WTC11 (cell line): Measurements from ENCODE around the gene OR10G6. TPM values are rescaled to one million over a fixed set of nuclear protein-coding genes. Genes with fewer than 3 reads are reported as not detected.

Experiments
- ATAC-seq: fragments of 200-7000 bp; cut with Tn5 transposase; 2 replicates; pipeline ENCODE4 v1.10.0; 2021; ENCODE audit warnings: mild to moderate bottlenecking, moderate library complexity
- CTCF ChIA-PET: fragments of 300-600 bp; sonication (Branson Sonifier 250); formaldehyde crosslinking; loops from one replicate; lab custom pipeline; 2021; ENCODE audit warnings: antibody characterized with exemption; lab: Charles Lee
- POLR2A ChIA-PET: fragments of 350-600 bp; sonication (Branson Sonifier 250); formaldehyde crosslinking; loops from one replicate; lab custom pipeline; 2021; ENCODE audit warnings: antibody characterized with exemption; lab: Charles Lee
- DNase-seq: peaks from one replicate; pipeline ENCODE4 v3.0.0; 2021; ENCODE audit warnings: low spot score
- H3K27ac Mint-ChIP-seq: 2 replicates; pipeline ENCODE4 v1.8.0; 2021; ENCODE audit warnings: mixed read lengths
- H3K27me3 Mint-ChIP-seq: 2 replicates; pipeline ENCODE4 v1.8.0; 2021; ENCODE audit warnings: low read depth, mild to moderate bottlenecking, moderate library complexity, mixed read lengths
- H3K36me3 Mint-ChIP-seq: 2 replicates; pipeline ENCODE4 v1.8.0; 2021; ENCODE audit warnings: mixed read lengths
- H3K4me1 Mint-ChIP-seq: 2 replicates; pipeline ENCODE4 v1.8.0; 2022; ENCODE audit warnings: mixed read lengths
- H3K4me3 Mint-ChIP-seq: 2 replicates; pipeline ENCODE4 v1.8.0; 2021; ENCODE audit warnings: mild to moderate bottlenecking, moderate library complexity, mixed read lengths
- H3K9me3 Mint-ChIP-seq: 2 replicates; pipeline ENCODE4 v1.8.0; 2021; ENCODE audit warnings: mixed read lengths
- ARID4B ChIP-seq: sonication (generic); formaldehyde crosslinking; IDR thresholded peaks from 2 replicates; pipeline ENCODE4 v1.8.0; 2023; ENCODE audit warnings: missing genetic modification reagents, mild to moderate bottlenecking, borderline replicate concordance
- CREM ChIP-seq: sonication (generic); formaldehyde crosslinking; IDR thresholded peaks from 2 replicates; pipeline ENCODE4 v1.8.1; 2022; ENCODE audit warnings: mild to moderate bottlenecking, missing genetic modification reagents, moderate library complexity
- IRF2 ChIP-seq: sonication (generic); formaldehyde crosslinking; IDR thresholded peaks from 2 replicates; pipeline ENCODE4 v1.8.0; 2022; ENCODE audit warnings: low read depth, missing genetic modification reagents, borderline replicate concordance
- NFATC4 ChIP-seq: fragments of 250-450 bp; sonication (Bioruptor Pico); IDR thresholded peaks from 2 replicates; pipeline ENCODE4 v1.9.0; 2021; ENCODE audit warnings: mild to moderate bottlenecking
- NFYB ChIP-seq: sonication (generic); formaldehyde crosslinking; conservative IDR thresholded peaks from 2 replicates; pipeline ENCODE4 v1.8.0; 2022; ENCODE audit warnings: low read depth, missing genetic modification reagents
- SMAD3 ChIP-seq: sonication (generic); formaldehyde crosslinking; IDR thresholded peaks from 2 replicates; pipeline ENCODE4 v1.8.0; 2022; ENCODE audit warnings: missing genetic modification reagents, mild to moderate bottlenecking, borderline replicate concordance
- SOX15 ChIP-seq: fragments of 250-450 bp; sonication (Bioruptor Pico); IDR thresholded peaks from 2 replicates; pipeline ENCODE4 v1.9.0; 2021; ENCODE audit warnings: mild to moderate bottlenecking
- TEAD4 ChIP-seq: sonication (generic); formaldehyde crosslinking; IDR thresholded peaks from 2 replicates; pipeline ENCODE4 v1.8.0; 2022; ENCODE audit warnings: mild to moderate bottlenecking, missing genetic modification reagents
- ZNF263 ChIP-seq: sonication (generic); formaldehyde crosslinking; IDR thresholded peaks from 2 replicates; pipeline ENCODE4 v1.8.1; 2022; ENCODE audit warnings: low read depth, mild to moderate bottlenecking, moderate library complexity, missing genetic modification reagents
- total RNA-seq: library from RNA; stranded (reverse); gene quantifications from 3 replicates; pipeline ENCODE4 v1.2.3, GENCODE V29; 2021
- TF ChIP-seq, protein P1 (sequence below): sonication (generic); formaldehyde crosslinking; IDR thresholded peaks from 2 replicates; pipeline ENCODE4 v1.8.1; 2022; ENCODE audit warnings: missing genetic modification reagents, borderline replicate concordance
- TF ChIP-seq, protein P2 (sequence below): sonication (generic); formaldehyde crosslinking; IDR thresholded peaks from 2 replicates; pipeline ENCODE4 v1.8.0; 2022; ENCODE audit warnings: missing genetic modification reagents
- TF ChIP-seq, protein P3 (sequence below): sonication (generic); formaldehyde crosslinking; conservative IDR thresholded peaks from 2 replicates; pipeline ENCODE4 v1.8.1; 2023; ENCODE audit warnings: mild to moderate bottlenecking, low read depth, missing genetic modification reagents, moderate library complexity

OR10G6 gene
- total RNA-seq, 1 experiment from 2014 or later = not detected

- TF ChIP-seq, protein P1, sequence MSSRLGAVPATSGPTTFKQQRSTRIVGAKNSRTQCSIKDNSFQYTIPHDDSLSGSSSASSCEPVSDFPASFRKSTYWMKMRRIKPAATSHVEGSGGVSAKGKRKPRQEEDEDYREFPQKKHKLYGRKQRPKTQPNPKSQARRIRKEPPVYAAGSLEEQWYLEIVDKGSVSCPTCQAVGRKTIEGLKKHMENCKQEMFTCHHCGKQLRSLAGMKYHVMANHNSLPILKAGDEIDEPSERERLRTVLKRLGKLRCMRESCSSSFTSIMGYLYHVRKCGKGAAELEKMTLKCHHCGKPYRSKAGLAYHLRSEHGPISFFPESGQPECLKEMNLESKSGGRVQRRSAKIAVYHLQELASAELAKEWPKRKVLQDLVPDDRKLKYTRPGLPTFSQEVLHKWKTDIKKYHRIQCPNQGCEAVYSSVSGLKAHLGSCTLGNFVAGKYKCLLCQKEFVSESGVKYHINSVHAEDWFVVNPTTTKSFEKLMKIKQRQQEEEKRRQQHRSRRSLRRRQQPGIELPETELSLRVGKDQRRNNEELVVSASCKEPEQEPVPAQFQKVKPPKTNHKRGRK (CRISPR knock-in tag) = no peak
- TF ChIP-seq SOX15 (CRISPR knock-in tag) = no peak
- TF ChIP-seq CREM (CRISPR knock-in tag) = no peak
- TF ChIP-seq, protein P2, sequence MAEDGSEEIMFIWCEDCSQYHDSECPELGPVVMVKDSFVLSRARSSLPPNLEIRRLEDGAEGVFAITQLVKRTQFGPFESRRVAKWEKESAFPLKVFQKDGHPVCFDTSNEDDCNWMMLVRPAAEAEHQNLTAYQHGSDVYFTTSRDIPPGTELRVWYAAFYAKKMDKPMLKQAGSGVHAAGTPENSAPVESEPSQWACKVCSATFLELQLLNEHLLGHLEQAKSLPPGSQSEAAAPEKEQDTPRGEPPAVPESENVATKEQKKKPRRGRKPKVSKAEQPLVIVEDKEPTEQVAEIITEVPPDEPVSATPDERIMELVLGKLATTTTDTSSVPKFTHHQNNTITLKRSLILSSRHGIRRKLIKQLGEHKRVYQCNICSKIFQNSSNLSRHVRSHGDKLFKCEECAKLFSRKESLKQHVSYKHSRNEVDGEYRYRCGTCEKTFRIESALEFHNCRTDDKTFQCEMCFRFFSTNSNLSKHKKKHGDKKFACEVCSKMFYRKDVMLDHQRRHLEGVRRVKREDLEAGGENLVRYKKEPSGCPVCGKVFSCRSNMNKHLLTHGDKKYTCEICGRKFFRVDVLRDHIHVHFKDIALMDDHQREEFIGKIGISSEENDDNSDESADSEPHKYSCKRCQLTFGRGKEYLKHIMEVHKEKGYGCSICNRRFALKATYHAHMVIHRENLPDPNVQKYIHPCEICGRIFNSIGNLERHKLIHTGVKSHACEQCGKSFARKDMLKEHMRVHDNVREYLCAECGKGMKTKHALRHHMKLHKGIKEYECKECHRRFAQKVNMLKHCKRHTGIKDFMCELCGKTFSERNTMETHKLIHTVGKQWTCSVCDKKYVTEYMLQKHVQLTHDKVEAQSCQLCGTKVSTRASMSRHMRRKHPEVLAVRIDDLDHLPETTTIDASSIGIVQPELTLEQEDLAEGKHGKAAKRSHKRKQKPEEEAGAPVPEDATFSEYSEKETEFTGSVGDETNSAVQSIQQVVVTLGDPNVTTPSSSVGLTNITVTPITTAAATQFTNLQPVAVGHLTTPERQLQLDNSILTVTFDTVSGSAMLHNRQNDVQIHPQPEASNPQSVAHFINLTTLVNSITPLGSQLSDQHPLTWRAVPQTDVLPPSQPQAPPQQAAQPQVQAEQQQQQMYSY (CRISPR knock-in tag) = no peak
- TF ChIP-seq NFYB = no peak
- no peak for TF ChIP-seq IRF2 (CRISPR knock-in tag)
- TF ChIP-seq SMAD3 (CRISPR knock-in tag) = no peak
- TF ChIP-seq NFATC4 (CRISPR knock-in tag) = no peak
- no peak for TF ChIP-seq ZNF263 (CRISPR knock-in tag)
- TF ChIP-seq, protein P3, sequence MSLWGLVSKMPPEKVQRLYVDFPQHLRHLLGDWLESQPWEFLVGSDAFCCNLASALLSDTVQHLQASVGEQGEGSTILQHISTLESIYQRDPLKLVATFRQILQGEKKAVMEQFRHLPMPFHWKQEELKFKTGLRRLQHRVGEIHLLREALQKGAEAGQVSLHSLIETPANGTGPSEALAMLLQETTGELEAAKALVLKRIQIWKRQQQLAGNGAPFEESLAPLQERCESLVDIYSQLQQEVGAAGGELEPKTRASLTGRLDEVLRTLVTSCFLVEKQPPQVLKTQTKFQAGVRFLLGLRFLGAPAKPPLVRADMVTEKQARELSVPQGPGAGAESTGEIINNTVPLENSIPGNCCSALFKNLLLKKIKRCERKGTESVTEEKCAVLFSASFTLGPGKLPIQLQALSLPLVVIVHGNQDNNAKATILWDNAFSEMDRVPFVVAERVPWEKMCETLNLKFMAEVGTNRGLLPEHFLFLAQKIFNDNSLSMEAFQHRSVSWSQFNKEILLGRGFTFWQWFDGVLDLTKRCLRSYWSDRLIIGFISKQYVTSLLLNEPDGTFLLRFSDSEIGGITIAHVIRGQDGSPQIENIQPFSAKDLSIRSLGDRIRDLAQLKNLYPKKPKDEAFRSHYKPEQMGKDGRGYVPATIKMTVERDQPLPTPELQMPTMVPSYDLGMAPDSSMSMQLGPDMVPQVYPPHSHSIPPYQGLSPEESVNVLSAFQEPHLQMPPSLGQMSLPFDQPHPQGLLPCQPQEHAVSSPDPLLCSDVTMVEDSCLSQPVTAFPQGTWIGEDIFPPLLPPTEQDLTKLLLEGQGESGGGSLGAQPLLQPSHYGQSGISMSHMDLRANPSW = no peak
- no peak for TF ChIP-seq TEAD4 (CRISPR knock-in tag)
Observed at GRCh38 chr11:123956752-123957151, 38.2 kb downstream of the OR10G6 start (continued).

GRCh38 chr11:123945132-123945531 lies 49.8 kb downstream of the OR10G6 start:
- no peak overlapping the region for H3K27ac Mint-ChIP-seq
- no peak for DNase-seq
- CTCF ChIA-PET = no interaction called here
- TF ChIP-seq ARID4B (CRISPR knock-in tag) = no peak
- TF ChIP-seq, all 79 proteins: peak for 0
- H3K4me1 Mint-ChIP-seq = no peaks in the 10 kb centered on the region
- H3K9me3 Mint-ChIP-seq = peaks cover 7% of the 10 kb centered on the region
- ATAC-seq = no peak
- POLR2A ChIA-PET = no interaction called here
- H3K4me3 Mint-ChIP-seq = no peak overlapping the region
- no peaks in the 10 kb centered on the region for H3K27me3 Mint-ChIP-seq
- H3K36me3 Mint-ChIP-seq = no peaks in the 10 kb centered on the region

Other genes with a start within 250 kb of the OR10G6 start
- not detected in 3 replicates for gene OR6X1, start 240.6 kb downstream of the OR10G6 start, total RNA-seq
- gene OR6M1, start 188.8 kb downstream of the OR10G6 start, total RNA-seq = not detected in 3 replicates
- not detected in 3 replicates for gene TMEM225, start 109.5 kb downstream of the OR10G6 start, total RNA-seq
- gene OR8D4, start 93.0 kb downstream of the OR10G6 start, total RNA-seq = 0.07 TPM in 1 of 3 replicates, not detected in the others
- gene OR4D5, start 55.5 kb downstream of the OR10G6 start, total RNA-seq = not detected in 3 replicates
- gene OR6T1, start 51.3 kb downstream of the OR10G6 start, total RNA-seq = not detected in 3 replicates
- gene OR10S1, start 17.4 kb downstream of the OR10G6 start, total RNA-seq = not detected in 3 replicates
- gene OR10G4, start 17.8 kb upstream of the OR10G6 start, total RNA-seq = 0.04 to 0.14 TPM in 2 of 3 replicates, not detected in the other
- not detected in 3 replicates for gene OR10G9, start 27.9 kb upstream of the OR10G6 start, total RNA-seq
- not detected in 3 replicates for gene OR10G8, start 31.6 kb upstream of the OR10G6 start, total RNA-seq
- not detected in 3 replicates for gene OR10G7, start 46.2 kb upstream of the OR10G6 start, total RNA-seq
- 19.5 to 26.0 TPM (median 23.1 TPM) in 3 replicates for gene VWA5A, start 120.3 kb upstream of the OR10G6 start, total RNA-seq
- not detected in 3 replicates for gene OR10D3, start 188.2 kb upstream of the OR10G6 start, total RNA-seq
- not detected in 3 replicates for gene OR8G1, start 245.9 kb upstream of the OR10G6 start, total RNA-seq